ENCODE measurements around the gene LRWD1.

DNA sequence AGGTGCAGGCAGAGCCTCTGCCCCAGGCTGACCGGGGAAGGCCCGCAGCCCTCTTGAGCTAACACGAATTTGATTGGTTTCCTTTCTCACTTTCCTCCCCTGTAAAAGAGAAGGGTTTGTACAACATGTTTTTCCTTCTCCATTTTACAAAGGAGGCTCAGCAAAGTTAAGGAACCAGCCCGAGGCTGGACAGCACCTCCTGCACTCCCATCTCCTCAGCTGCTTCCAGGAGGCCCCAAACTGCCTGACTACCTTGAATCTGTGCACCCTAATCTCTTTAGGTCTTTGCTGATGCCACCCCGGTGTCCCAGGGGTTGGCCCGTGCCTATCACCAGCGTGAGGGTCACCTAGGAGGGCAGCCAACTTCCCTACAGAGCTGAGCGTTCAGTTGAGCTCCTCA lies 4.3 kb upstream of the LRWD1 start:
- TF ChIP-seq, protein P1, sequence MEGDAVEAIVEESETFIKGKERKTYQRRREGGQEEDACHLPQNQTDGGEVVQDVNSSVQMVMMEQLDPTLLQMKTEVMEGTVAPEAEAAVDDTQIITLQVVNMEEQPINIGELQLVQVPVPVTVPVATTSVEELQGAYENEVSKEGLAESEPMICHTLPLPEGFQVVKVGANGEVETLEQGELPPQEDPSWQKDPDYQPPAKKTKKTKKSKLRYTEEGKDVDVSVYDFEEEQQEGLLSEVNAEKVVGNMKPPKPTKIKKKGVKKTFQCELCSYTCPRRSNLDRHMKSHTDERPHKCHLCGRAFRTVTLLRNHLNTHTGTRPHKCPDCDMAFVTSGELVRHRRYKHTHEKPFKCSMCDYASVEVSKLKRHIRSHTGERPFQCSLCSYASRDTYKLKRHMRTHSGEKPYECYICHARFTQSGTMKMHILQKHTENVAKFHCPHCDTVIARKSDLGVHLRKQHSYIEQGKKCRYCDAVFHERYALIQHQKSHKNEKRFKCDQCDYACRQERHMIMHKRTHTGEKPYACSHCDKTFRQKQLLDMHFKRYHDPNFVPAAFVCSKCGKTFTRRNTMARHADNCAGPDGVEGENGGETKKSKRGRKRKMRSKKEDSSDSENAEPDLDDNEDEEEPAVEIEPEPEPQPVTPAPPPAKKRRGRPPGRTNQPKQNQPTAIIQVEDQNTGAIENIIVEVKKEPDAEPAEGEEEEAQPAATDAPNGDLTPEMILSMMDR (IDR thresholded peaks at IDR 0.05 in 2 of 3, conservative IDR thresholded peaks at IDR 0.05 in 1 of 3; ENCODE audit: borderline replicate concordance in 1 of 3, insufficient read depth in 1 of 3, low read depth in 2 of 3, low read length in 2 of 3): no peak
- TF ChIP-seq, protein P2, sequence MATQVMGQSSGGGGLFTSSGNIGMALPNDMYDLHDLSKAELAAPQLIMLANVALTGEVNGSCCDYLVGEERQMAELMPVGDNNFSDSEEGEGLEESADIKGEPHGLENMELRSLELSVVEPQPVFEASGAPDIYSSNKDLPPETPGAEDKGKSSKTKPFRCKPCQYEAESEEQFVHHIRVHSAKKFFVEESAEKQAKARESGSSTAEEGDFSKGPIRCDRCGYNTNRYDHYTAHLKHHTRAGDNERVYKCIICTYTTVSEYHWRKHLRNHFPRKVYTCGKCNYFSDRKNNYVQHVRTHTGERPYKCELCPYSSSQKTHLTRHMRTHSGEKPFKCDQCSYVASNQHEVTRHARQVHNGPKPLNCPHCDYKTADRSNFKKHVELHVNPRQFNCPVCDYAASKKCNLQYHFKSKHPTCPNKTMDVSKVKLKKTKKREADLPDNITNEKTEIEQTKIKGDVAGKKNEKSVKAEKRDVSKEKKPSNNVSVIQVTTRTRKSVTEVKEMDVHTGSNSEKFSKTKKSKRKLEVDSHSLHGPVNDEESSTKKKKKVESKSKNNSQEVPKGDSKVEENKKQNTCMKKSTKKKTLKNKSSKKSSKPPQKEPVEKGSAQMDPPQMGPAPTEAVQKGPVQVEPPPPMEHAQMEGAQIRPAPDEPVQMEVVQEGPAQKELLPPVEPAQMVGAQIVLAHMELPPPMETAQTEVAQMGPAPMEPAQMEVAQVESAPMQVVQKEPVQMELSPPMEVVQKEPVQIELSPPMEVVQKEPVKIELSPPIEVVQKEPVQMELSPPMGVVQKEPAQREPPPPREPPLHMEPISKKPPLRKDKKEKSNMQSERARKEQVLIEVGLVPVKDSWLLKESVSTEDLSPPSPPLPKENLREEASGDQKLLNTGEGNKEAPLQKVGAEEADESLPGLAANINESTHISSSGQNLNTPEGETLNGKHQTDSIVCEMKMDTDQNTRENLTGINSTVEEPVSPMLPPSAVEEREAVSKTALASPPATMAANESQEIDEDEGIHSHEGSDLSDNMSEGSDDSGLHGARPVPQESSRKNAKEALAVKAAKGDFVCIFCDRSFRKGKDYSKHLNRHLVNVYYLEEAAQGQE (IDR thresholded peaks at IDR 0.05; ENCODE audit: low read depth): no peak
- TF ChIP-seq JUND (IDR thresholded peaks at IDR 0.05) (no peak), EZH2 (IDR thresholded peaks at IDR 0.05) (no peak), POLR2AphosphoS5 (IDR thresholded peaks at IDR 0.05; ENCODE audit: low read depth, low read length) (no peak)

Data from HCT116 (cell line).